CD4-positive, alpha-beta T cell treated with Interferon gamma for 1 hour (primary cell): Measurements from ENCODE around the gene PKHD1.

Source experiments
- DNase-seq: peaks from one replicate; pipeline ENCODE4 v3.0.0-alpha.2; 2020

The PKHD1 gene

DNA sequence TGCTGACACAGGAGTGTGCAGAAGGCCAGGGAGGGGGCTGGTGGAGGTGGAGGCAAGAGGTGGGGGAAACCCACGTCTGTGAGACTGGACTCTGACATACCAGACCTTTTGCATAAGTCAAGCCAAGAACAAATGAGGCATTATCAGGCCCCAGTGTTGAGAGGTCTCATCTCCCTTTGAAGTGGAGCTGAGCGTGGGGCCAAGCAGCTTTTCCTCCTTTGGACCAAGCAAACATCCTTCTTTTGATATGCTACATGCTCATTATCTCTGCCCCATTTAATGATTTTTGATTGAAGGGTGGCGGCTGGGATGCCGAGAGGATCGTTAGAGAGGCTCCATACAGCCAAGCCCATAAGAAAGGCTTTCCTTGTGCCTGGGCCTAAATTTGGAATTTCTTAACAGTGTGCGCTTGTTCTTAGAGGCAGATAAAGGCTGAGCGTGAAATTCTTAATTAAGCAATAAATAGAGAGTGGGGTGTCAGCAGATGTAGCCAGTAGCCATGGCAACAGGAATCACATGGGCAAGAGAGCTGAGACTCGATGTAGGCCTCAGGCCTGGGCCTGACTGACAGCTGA lies 244.5 kb downstream of the PKHD1 start:
- no peak for DNase-seq

- DNase-seq, result no peak
Measured at GRCh38 chr6:51842061-51842803, 245.2 kb downstream of the PKHD1 start.

DNA sequence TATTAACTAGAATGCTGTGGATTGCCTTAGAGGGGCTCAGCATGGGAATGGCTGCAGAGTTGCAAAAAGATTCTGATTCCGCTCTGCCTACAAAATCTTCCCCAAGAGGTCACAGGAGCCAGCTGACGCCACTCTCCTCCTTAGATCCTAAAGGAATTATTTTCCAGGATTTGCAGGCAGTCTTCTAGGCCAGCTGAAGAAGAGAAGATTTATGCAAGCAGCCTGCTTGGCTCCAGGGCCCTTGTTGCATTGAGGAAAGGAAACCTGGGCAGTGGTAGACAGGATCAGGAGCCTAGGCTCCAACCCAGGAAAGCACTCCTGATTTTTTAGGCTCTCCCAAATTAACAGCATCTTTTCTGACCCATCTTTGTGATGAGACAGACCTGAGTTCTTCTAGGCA lies 245.8 kb downstream of the PKHD1 start:
- no peak for DNase-seq

GRCh38 chr6:51839726-51840374 lies 247.6 kb downstream of the PKHD1 start:
- no peak for DNase-seq

GRCh38 chr6:51830666-51831065 lies 256.7 kb downstream of the PKHD1 start:
- DNase-seq, result no peak

GRCh38 chr6:51827580-51827979 lies 259.8 kb downstream of the PKHD1 start:
- DNase-seq, result no peak

DNA sequence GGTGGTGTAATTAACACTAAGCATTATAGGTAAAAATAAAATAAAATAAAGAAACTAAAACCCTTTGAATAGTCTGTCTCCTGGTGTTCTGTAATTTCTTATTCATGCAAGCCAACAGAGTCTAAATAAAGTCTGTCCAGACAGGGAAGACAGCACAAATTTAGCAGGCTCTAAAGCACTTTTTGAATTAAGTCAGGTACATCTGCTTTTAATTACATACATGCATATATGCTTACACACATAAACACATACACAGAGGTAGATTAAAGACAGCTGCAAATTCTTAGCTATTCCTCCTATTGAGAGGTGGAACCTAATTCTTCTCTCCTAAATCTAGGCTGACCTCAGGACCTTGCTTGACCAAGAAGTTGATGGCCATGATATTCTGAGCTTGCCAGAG lies 262.5 kb downstream of the PKHD1 start:
- no peak for DNase-seq

DNA sequence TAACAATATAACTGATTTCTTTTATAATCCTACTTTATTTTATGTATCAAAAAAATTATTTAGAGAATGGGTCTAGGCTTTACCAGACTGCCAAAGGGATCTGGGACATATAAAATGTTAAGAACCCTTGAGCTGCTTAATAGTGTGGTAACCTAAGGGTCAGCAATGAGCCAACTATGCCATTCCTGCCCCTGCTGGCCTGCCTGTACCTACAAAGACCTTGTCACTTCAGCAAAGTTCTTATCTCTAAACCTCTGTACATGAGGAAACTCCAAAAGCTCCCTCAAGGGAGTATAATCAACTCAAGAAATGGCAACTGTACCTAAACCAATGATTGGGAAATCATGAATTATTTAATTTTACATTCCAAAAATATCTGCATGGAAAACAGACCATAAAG lies 266.9 kb downstream of the PKHD1 start:
- DNase-seq, result no peak

DNA sequence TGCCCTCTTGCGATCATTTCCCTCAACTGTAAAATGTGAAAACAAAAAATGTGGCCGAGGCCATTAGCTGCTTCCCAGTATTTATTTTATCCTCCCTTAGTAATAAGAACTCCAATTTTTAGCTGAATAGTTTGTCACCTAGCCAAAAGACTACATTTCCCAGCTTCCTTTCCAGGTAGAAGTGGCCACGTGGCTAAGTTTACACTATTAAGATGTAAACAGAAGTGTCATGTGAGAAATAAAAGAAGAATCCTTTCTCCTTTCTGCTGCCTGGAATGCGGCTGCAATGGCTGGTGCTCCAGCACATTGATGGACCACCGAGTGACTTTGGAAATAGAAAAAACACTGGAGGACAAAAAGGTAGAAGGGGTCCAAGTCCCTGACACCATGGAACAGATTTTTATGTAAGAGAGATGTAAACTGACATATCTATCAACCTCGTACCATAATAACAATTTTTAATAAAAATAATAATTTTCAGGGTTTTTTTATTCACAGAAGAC lies 268.8 kb downstream of the PKHD1 start:
- DNase-seq, result no peak

DNA sequence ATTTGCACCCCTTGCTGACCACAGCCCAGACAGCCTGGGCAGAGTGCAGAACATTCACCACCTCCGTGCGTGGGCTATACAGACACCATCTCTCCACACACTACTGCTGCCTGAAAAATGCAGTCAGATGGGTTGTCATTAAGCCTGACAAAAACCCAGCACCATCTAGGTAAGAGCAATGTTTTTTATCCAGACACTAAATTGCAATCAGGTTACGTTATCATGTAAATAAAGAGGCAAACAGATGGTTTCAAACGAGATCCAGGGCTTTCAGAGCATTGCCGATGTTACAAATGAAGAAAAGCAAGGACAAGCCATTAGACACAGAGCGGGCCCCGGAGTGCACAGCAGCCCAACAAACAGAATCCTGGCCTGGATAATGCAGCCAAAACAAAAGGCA lies 269.6 kb downstream of the PKHD1 start:
- DNase-seq, result no peak

DNA sequence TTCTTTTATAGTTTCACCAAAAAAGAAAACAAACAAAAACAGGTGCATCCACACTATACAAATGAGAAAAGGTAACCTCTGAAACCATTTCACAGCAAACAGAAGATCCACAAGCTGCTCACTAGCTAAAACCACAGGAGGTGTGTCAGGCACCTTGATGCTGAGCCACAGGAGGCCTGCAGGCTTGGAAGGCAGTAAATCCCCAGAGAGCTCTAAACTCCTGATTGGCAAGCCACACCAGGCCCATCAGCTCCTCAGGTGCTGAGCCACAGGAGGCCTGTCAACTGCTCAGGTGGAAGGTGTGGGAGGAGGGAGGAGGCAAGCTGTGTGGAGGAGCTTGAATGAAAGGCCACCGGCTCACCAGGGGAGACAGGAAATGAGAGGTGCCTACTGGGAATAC lies 273.0 kb downstream of the PKHD1 start:
- no peak for DNase-seq

DNA sequence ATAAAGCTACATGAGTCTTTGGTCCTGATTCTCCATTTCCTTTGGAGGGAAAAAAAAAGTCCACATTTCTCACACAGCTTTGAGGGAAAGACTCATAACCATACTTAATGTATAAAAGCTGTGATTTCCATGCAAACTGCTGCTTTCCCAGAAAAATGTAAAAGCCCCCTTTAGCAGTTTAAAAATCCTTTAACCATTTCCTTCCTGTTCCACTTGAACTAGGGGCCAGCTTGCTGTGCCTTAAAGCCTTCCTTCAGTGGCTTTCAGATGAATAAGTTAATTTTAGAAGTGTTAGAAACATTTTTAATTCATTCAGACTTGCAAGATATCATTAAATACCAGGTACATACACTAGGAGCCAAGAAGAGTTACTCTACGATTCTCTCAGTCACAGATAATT lies 273.5 kb downstream of the PKHD1 start:
- DNase-seq, result no peak

- no peak for DNase-seq
Measured at GRCh38 chr6:51812231-51812630, 275.2 kb downstream of the PKHD1 start.

- DNase-seq, result no peak
Measured at GRCh38 chr6:51805517-51805916, 281.9 kb downstream of the PKHD1 start.

- DNase-seq, result no peak
Measured at GRCh38 chr6:51800603-51801002, 286.8 kb downstream of the PKHD1 start.

- DNase-seq, result no peak
Measured at GRCh38 chr6:51793393-51793792, 294.0 kb downstream of the PKHD1 start.

DNA sequence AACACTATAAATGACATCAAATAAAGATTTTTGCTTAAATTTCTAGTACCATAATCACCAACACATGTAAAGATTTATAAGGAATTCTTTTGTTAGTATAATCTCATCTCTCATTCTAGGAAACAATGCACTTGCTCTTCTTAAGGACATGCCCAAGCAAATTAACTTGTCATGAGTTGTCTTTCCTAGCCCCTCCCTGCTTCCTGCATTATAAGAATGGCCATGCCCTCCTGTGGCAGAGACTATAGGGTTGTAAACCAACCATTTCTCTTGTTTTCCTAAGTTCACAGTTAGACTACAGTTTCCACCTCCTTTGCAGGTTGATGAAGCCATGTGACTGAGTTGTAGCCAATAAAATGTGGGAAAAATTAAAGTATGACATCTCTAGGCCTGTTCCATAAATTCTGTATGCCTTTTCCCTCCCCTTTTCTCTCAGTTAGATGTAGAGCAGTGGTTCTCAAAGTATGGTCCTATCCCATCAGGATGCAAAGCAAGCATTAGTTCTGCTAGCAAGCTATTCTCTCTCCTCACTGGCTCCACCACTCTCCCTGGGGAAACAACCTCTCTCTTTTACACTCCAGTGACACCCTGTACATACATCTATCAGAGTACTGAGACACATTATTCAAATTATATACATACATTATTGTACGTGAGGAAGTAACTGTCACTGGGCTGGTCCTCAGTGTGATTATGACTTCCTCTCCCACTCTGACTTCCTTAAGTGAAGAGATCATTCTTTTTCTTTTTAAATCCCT lies 295.0 kb downstream of the PKHD1 start:
- DNase-seq, result no peak

DNA sequence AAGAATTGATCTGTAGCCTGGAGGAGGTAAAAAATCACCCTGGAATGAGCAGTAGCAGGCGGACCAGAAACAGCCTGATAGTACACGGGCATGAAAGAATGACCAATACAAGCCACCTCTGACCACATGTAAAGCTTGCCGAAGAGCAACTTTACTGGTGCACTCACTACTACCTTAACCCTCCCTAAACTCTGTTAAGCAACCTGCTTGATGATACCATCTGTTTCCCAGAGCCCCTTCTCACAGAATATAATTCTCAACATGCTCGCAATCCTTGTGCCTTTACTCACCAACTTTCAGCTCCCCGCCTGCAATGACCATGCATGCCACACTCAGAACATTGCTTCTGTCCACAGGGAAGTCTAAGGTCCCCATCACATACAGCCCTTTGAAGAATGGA lies 296.5 kb downstream of the PKHD1 start:
- no peak for DNase-seq

- no peak for DNase-seq
Measured at GRCh38 chr6:51788121-51788520, 299.3 kb downstream of the PKHD1 start.

DNA sequence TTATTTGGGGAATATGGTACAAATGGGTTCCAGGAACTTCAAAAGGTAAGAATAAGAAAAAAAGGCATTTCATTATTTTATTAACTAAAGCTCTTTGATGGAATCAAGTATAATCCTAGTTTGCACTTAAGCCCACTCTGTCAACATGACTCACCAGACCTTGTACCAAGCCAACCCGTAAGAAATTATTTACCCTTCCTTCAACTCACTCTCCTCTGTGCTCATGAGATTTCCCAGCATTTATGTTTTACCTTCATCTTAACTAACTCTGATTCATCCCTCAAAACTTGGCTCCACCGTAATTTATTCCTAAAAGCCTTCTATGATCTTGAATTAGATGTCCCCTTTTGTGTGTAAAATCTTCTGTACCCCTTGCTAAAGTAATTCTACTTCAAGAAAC lies 308.7 kb downstream of the PKHD1 start:
- no peak for DNase-seq

DNA sequence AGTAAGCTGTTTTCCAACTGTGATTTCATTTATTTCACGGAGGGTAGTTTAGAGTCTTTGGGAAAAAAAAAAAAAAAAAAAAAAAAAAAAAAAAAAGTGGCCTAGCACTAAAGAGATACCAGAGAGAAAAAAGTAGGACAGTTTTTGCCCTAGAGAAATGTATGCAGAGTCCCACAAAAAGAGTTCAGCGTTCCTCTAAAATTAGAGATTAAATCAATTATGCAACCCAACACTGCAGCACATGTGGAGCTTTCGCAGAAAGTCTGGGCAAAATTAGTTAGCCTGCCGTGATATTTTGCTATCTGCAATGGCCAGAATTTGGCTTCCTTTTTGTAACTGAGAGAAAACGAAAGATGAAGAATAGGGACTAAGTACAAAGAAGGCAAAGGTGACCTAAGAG lies 309.8 kb downstream of the PKHD1 start:
- no peak for DNase-seq

DNA sequence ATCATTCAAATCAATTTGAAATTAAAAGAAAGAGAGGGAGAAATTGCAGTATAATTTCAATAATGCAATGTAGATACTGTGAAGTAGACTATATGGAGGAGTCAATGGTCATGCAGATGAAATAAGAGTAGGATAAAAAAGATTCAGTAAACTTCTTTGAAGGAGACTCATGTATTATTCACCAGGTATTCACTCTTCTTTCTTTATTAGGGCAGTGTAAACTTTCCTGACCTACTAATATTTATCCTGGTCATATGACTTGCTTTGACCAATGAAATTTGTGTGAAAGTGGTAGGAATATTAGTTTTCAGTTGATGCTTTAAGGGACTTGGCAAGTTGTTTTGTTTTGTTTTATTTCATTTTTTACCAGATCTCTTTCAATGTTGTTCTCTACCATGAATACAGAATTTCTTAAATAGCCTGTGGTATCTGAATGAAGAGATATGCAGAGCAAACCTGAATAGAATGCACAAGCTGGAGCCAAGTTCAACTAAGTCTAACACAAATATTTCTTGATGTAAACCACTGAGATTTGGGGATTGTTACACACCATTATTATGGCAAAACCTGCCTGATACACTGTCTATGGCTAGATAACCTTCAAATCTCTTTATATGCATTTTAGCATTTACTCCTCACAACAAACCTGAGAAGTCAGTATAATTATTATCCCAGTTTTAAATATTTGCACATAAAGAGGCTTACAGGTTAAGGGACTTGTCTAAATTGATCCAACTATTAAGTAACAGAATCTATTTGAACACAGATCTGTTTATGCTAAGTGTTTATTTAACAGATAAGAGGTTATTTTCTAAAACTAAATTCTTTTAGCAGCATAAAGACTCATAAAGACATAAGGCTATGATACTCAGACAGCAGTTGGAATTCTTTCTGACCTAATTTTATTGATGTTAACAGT lies 311.2 kb downstream of the PKHD1 start:
- no peak for DNase-seq
